GM23338 (cell line): ENCODE results near the gene MYO18A. TPM values are rescaled to one million over a fixed set of nuclear protein-coding genes. Genes with fewer than 3 reads are reported as not detected.

Experiments used
- ATAC-seq: fragments of 200-7000 bp; cut with Tn5 transposase; 3 replicates; pipeline ENCODE4 v1.9.1; 2020
- DNase-seq: peaks from one replicate; pipeline ENCODE4 v3.0.0-alpha.2; 2015; ENCODE audit warnings: low spot score
- H2AFZ ChIP-seq: fragments of 200-600 bp; sonication (generic); 2 replicates; pipeline ENCODE4 v1.8.0; 2016; ENCODE audit warnings: antibody characterized with exemption, mild to moderate bottlenecking, moderate library complexity
- H3F3A ChIP-seq: fragments of 200-600 bp; sonication (generic); replicated peaks from 2 replicates; pipeline ENCODE4 v1.8.0; 2017; ENCODE audit warnings: antibody characterized with exemption, mixed run types, low read depth
- H3K27ac ChIP-seq: fragments of 200-600 bp; sonication (generic); 2 replicates; pipeline ENCODE4 v1.6.1; 2016; ENCODE audit warnings: low read depth
- H3K27me3 ChIP-seq: fragments of 200-600 bp; sonication (generic); 2 replicates; pipeline ENCODE4 v1.8.0; 2016; ENCODE audit warnings: mild to moderate bottlenecking, mixed run types, moderate library complexity; ENCODE audit not compliant: insufficient read depth
- H3K36me3 ChIP-seq: fragments of 200-600 bp; sonication (generic); 2 replicates; pipeline ENCODE4 v1.8.0; 2016; ENCODE audit warnings: mild to moderate bottlenecking; ENCODE audit not compliant: insufficient read depth
- H3K4me1 ChIP-seq: fragments of 200-600 bp; sonication (generic); 2 replicates; pipeline ENCODE4 v1.8.0; 2016; ENCODE audit warnings: mild to moderate bottlenecking, moderate library complexity; ENCODE audit not compliant: insufficient read depth
- H3K4me2 ChIP-seq: fragments of 200-600 bp; sonication (generic); 2 replicates; pipeline ENCODE4 v1.7.1; 2017; ENCODE audit warnings: mixed run types
- H3K4me3 ChIP-seq: fragments of 200-600 bp; sonication (generic); 2 replicates; pipeline ENCODE4 v1.6.1; 2016; ENCODE audit warnings: mixed run types
- H3K79me2 ChIP-seq: fragments of 200-600 bp; sonication (generic); replicated peaks from 2 replicates; pipeline ENCODE4 v1.8.0; 2017; ENCODE audit warnings: mild to moderate bottlenecking; ENCODE audit not compliant: insufficient read depth
- H3K9me2 ChIP-seq: fragments of 200-600 bp; sonication (generic); 2 replicates; pipeline ENCODE4 v1.8.0; 2017; ENCODE audit not compliant: insufficient read depth
- H4K20me1 ChIP-seq: fragments of 200-600 bp; sonication (generic); replicated peaks from 2 replicates; pipeline ENCODE4 v1.8.0; 2017; ENCODE audit warnings: mild to moderate bottlenecking; ENCODE audit not compliant: insufficient read depth
- H3K27ac Mint-ChIP-seq: 2 replicates; pipeline ENCODE4 v1.8.0; 2020; ENCODE audit warnings: inconsistent platforms, mild to moderate bottlenecking, moderate library complexity, mixed read lengths
- H3K27me3 Mint-ChIP-seq: 3 replicates; pipeline ENCODE4 v1.8.0; 2022; ENCODE audit warnings: low read depth, mild to moderate bottlenecking, moderate library complexity, mixed read lengths, inconsistent platforms; ENCODE audit not compliant: insufficient read depth, poor library complexity
- H3K36me3 Mint-ChIP-seq: 3 replicates; pipeline ENCODE4 v1.8.0; 2021; ENCODE audit warnings: low read depth, mild to moderate bottlenecking, inconsistent platforms, moderate library complexity, mixed read lengths
- H3K4me1 Mint-ChIP-seq: 3 replicates; pipeline ENCODE4 v1.8.0; 2020; ENCODE audit warnings: mild to moderate bottlenecking, inconsistent platforms, mixed read lengths
- H3K4me3 Mint-ChIP-seq: 3 replicates; pipeline ENCODE4 v1.8.0; 2021; ENCODE audit warnings: moderate library complexity, mild to moderate bottlenecking, inconsistent platforms, mixed read lengths
- H3K9me3 Mint-ChIP-seq: 3 replicates; pipeline ENCODE4 v1.8.0; 2020; ENCODE audit warnings: moderate library complexity, mild to moderate bottlenecking, inconsistent platforms, mixed read lengths
- CREB1 ChIP-seq: fragments of 250-450 bp; sonication (Bioruptor Pico); IDR thresholded peaks from 2 replicates; pipeline ENCODE4 v1.5.0; 2020; ENCODE audit warnings: low read depth, mild to moderate bottlenecking, moderate library complexity
- CTCF ChIP-seq, 2 experiments: fragments of 200-600 bp in 1 of 2; sonication (generic) in 1 of 2; conservative IDR thresholded peaks; 2 replicates each; pipeline versions ENCODE4 v1.5.1 to v1.6.1; 2016 to 2017; ENCODE audit warnings: antibody characterized with exemption in 2 of 2, low read depth in 2 of 2, mild to moderate bottlenecking in 2 of 2, moderate library complexity in 1 of 2
- ETS1 ChIP-seq: IDR thresholded peaks from 2 replicates; pipeline ENCODE4 v1.6.1; 2016; ENCODE audit warnings: antibody characterized with exemption
- EZH2 ChIP-seq: fragments of 200-600 bp; sonication (generic); IDR thresholded peaks from one replicate; pipeline ENCODE4 v1.8.0; 2017; ENCODE audit warnings: antibody characterized with exemption, mild to moderate bottlenecking, low read depth; ENCODE audit not compliant: unreplicated experiment
- EZH2phosphoT487 ChIP-seq: fragments of 200-600 bp; sonication (generic); IDR thresholded peaks from one replicate; pipeline ENCODE4 v1.8.1; 2018; ENCODE audit warnings: antibody characterized with exemption; ENCODE audit not compliant: unreplicated experiment
- JUNB ChIP-seq: IDR thresholded peaks from one replicate; pipeline ENCODE4 v1.6.1; 2016; ENCODE audit warnings: antibody characterized with exemption; ENCODE audit not compliant: unreplicated experiment
- NANOG ChIP-seq: IDR thresholded peaks from 2 replicates; pipeline ENCODE4 v1.6.1; 2016; ENCODE audit warnings: antibody characterized with exemption, borderline replicate concordance
- POLR2AphosphoS5 ChIP-seq: IDR thresholded peaks from 2 replicates; pipeline ENCODE4 v1.6.1; 2016; ENCODE audit warnings: antibody characterized with exemption, low read depth
- REST ChIP-seq: IDR thresholded peaks from one replicate; pipeline ENCODE4 v1.6.1; 2018; ENCODE audit warnings: antibody characterized with exemption; ENCODE audit not compliant: unreplicated experiment
- STAT1 ChIP-seq: IDR thresholded peaks from one replicate; pipeline ENCODE4 v1.6.1; 2016; ENCODE audit warnings: antibody characterized with exemption; ENCODE audit not compliant: unreplicated experiment
- ZNF114 ChIP-seq: fragments of 250-450 bp; sonication (Bioruptor Pico); IDR thresholded peaks from 2 replicates; pipeline ENCODE4 v1.5.0; 2020; ENCODE audit warnings: mild to moderate bottlenecking, moderate library complexity
- ZNF331 ChIP-seq: fragments of 250-450 bp; sonication (Bioruptor Pico); IDR thresholded peaks from 2 replicates; pipeline ENCODE4 v1.5.0; 2020; ENCODE audit warnings: low read depth, mild to moderate bottlenecking, moderate library complexity
- polyA plus RNA-seq: library from polyadenylated mRNA; unstranded; fragments of >200 nt; fragmentation: Nextera tagmentation; extraction: Ambion mirVana; gene quantifications from 2 replicates; pipeline ENCODE4 v1.2.1, GENCODE V29; 2016
- total RNA-seq: library from RNA; depleted of rRNA; stranded (reverse); fragments of >200 nt; shearing (Covaris generic); gene quantifications from 2 replicates; pipeline ENCODE4 v1.2.3, GENCODE V29; 2014
- TF ChIP-seq, protein P1 (sequence below): fragments of 250-450 bp; sonication (Bioruptor Pico); IDR thresholded peaks from 2 replicates; pipeline ENCODE4 v1.5.0; 2020; ENCODE audit warnings: mild to moderate bottlenecking, moderate library complexity

The MYO18A gene
- total and polyA plus RNA-seq, 2 experiments from 2014 or later = 18.3 to 37.5 TPM

DNA sequence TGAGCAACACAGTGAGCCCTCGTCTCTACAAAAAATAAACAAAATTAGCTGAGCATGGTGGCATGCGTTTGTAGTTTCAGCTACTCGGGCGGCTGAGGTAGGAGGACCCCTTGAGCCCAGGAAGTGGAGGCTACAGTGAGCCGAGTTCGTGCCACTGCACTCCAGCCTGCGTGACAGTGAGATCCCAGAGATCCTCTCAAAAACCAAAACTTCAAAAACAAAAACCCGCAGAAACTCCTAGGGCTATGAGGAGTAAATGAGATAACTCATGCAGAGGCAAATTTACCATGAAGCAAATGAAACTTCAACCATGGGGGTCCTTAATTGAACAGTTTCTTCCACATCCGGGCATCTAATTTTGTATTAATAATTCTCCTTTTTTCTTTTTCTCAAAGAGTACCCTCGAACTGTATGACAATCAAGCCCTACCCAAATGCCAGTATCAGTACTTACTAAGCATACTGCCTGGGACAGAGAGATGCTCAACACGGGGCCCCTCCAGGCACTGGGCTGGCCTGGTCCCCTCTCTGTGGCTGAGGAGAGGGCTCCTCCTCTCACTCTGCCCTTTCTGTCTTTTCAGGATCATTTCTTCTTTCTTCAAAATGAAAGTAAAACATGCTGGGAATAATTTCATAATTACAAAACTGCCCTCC lies 138.0 kb downstream of the MYO18A start:
- no peaks in the 10 kb centered on the region; the same call in 2 of the 3 replicates for H3K9me3 Mint-ChIP-seq
- no peak overlapping the region; the same call in 1 of the 2 replicates for H3K4me3 ChIP-seq
- no peaks in the 10 kb centered on the region for H4K20me1 ChIP-seq
- 0 out of 2 replicates have a peak, but pooled peaks cover 8% of the 10 kb centered on the region for H3K79me2 ChIP-seq
- H3K27ac Mint-ChIP-seq = peak overlapping the region; percentile 91
- DNase-seq (no peak), ATAC-seq (peak; percentile 70)
- peaks cover 28% of the 10 kb centered on the region; the same call in 2 of the 3 replicates for H3K36me3 Mint-ChIP-seq
- peaks cover 19% of the 10 kb centered on the region for H3F3A ChIP-seq
- H3K27me3 ChIP-seq = no peaks in the 10 kb centered on the region
- no peak for TF ChIP-seq NANOG
- no peak for TF ChIP-seq ZNF114 (CRISPR knock-in tag)
- TF ChIP-seq ETS1 = no peak
- no peak for TF ChIP-seq EZH2phosphoT487
- no peak for TF ChIP-seq JUNB
- TF ChIP-seq EZH2 = no peak
- TF ChIP-seq POLR2AphosphoS5 = no peak
- TF ChIP-seq STAT1 = no peak
- no peak for TF ChIP-seq ZNF331
- no peak for TF ChIP-seq CREB1 (CRISPR knock-in tag)
- TF ChIP-seq, protein P1, sequence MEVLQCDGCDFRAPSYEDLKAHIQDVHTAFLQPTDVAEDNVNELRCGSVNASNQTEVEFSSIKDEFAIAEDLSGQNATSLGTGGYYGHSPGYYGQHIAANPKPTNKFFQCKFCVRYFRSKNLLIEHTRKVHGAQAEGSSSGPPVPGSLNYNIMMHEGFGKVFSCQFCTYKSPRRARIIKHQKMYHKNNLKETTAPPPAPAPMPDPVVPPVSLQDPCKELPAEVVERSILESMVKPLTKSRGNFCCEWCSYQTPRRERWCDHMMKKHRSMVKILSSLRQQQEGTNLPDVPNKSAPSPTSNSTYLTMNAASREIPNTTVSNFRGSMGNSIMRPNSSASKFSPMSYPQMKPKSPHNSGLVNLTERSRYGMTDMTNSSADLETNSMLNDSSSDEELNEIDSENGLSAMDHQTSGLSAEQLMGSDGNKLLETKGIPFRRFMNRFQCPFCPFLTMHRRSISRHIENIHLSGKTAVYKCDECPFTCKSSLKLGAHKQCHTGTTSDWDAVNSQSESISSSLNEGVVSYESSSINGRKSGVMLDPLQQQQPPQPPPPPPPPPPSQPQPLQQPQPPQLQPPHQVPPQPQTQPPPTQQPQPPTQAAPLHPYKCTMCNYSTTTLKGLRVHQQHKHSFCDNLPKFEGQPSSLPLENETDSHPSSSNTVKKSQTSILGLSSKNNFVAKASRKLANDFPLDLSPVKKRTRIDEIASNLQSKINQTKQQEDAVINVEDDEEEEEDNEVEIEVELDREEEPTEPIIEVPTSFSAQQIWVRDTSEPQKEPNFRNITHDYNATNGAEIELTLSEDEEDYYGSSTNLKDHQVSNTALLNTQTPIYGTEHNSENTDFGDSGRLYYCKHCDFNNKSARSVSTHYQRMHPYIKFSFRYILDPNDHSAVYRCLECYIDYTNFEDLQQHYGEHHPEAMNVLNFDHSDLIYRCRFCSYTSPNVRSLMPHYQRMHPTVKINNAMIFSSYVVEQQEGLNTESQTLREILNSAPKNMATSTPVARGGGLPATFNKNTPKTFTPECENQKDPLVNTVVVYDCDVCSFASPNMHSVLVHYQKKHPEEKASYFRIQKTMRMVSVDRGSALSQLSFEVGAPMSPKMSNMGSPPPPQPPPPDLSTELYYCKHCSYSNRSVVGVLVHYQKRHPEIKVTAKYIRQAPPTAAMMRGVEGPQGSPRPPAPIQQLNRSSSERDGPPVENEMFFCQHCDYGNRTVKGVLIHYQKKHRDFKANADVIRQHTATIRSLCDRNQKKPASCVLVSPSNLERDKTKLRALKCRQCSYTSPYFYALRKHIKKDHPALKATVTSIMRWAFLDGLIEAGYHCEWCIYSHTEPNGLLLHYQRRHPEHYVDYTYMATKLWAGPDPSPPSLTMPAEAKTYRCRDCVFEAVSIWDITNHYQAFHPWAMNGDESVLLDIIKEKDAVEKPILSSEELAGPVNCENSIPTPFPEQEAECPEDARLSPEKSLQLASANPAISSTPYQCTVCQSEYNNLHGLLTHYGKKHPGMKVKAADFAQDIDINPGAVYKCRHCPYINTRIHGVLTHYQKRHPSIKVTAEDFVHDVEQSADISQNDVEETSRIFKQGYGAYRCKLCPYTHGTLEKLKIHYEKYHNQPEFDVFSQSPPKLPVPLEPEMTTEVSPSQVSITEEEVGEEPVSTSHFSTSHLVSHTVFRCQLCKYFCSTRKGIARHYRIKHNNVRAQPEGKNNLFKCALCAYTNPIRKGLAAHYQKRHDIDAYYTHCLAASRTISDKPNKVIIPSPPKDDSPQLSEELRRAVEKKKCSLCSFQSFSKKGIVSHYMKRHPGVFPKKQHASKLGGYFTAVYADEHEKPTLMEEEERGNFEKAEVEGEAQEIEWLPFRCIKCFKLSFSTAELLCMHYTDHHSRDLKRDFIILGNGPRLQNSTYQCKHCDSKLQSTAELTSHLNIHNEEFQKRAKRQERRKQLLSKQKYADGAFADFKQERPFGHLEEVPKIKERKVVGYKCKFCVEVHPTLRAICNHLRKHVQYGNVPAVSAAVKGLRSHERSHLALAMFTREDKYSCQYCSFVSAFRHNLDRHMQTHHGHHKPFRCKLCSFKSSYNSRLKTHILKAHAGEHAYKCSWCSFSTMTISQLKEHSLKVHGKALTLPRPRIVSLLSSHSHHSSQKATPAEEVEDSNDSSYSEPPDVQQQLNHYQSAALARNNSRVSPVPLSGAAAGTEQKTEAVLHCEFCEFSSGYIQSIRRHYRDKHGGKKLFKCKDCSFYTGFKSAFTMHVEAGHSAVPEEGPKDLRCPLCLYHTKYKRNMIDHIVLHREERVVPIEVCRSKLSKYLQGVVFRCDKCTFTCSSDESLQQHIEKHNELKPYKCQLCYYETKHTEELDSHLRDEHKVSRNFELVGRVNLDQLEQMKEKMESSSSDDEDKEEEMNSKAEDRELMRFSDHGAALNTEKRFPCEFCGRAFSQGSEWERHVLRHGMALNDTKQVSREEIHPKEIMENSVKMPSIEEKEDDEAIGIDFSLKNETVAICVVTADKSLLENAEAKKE = no peak
- TF ChIP-seq REST = no peak
- no peak for TF ChIP-seq CTCF (conservative IDR thresholded peaks at IDR 0.05; ENCODE audit: low read depth in 2 of 2)
- peak overlapping the region; percentile 88 for H3K27ac ChIP-seq
- no peaks in the 10 kb centered on the region for H3K36me3 ChIP-seq
- peak overlapping the region; percentile 61 for H3K4me3 Mint-ChIP-seq
- H3K4me1 Mint-ChIP-seq = peaks cover 48% of the 10 kb centered on the region
- H3K4me2 ChIP-seq = peak overlapping the region; percentile 34
- H3K27me3 Mint-ChIP-seq = peaks cover 13% of the 10 kb centered on the region
- H2AFZ ChIP-seq = no peak overlapping the region
- H3K9me2 ChIP-seq = peaks cover 15% of the 10 kb centered on the region; the same call in 1 of the 2 replicates
- H3K4me1 ChIP-seq = peaks cover 61% of the 10 kb centered on the region
